Measurements from ENCODE around the gene BMP5. TPM values are rescaled to one million over a fixed set of nuclear protein-coding genes. Genes with fewer than 3 reads are reported as not detected.

Gene BMP5
- total and polyA plus RNA-seq, 2 of the 8 experiments (the other 6 are each of a cell fraction or from before 2014, with no cell fraction given) = 0.02 TPM; not detected in 1

DNA sequence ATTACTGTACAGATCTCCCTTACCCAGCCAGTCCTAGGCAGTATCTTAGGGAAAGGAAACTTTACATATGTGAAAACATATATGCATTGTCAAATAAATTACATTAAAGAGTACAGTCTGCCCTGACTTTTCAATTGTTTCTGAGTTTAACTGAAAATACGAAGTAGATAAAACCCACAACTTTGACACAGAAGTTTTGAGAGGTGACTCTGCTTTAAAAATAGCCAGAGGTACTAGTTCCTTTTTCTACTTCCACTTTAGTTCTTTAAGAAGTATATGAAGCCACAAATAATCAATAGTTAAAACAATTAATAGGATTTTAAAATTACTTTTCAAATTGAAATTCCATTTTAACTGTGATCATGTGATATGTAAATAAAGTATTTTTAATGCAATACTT, 62.9 kb downstream of the BMP5 start:
- Histone ChIP-seq H4K20me1 (replicated peaks in 1 of 2; ENCODE audit: control insufficient read depth in 1 of 2, insufficient read depth in 2 of 2, low read length in 2 of 2) (no peaks in the 10 kb centered on the region), H2BK5ac (ENCODE audit: low read depth, low read length) (no peak overlapping the region), H2AK5ac (ENCODE audit: low read depth, low read length) (no peak overlapping the region), H3K23me2 (ENCODE audit: low read depth, low read length) (no peaks in the 10 kb centered on the region), H3K56ac (replicated peaks; ENCODE audit: insufficient read length, low read depth, low read length) (no peak overlapping the region), H3K4me1 (replicated peaks in 1 of 4; ENCODE audit: control insufficient read depth in 3 of 4, insufficient read depth in 4 of 4, low read length in 3 of 4) (no peaks in the 10 kb centered on the region), H3K23ac (ENCODE audit: insufficient read length) (no peak overlapping the region), H3K4me3 (ENCODE audit: extremely low read depth in 1 of 4, insufficient read depth in 2 of 4, low read depth in 3 of 4, low read length in 4 of 4) (no peak overlapping the region), H3K9ac (replicated peaks in 1 of 4; ENCODE audit: extremely low read depth in 1 of 4, low read depth in 3 of 4, low read length in 3 of 4) (no peak overlapping the region), H3K79me1 (ENCODE audit: low read depth, low read length) (no peaks in the 10 kb centered on the region), H2BK120ac (replicated peaks; ENCODE audit: low read depth, low read length) (no peak overlapping the region), H3K4ac (replicated peaks; ENCODE audit: insufficient read length, low read depth, low read length) (no peak overlapping the region), H2AFZ (ENCODE audit: low read length) (no peak overlapping the region), H2BK15ac (ENCODE audit: low read length) (no peak overlapping the region), H4K91ac (replicated peaks; ENCODE audit: insufficient read length, low read length) (no peak overlapping the region), H3K27me3 (replicated peaks in 1 of 4; ENCODE audit: control insufficient read depth in 3 of 4, extremely low read depth in 1 of 4, insufficient read depth in 3 of 4, low read length in 3 of 4) (no peaks in the 10 kb centered on the region), H3K14ac (ENCODE audit: insufficient read length) (no peak overlapping the region), H3K9me3 (ENCODE audit: insufficient read depth in 2 of 2, low read depth in 1 of 2, low read length in 1 of 2) (no peaks in the 10 kb centered on the region), H2BK20ac (ENCODE audit: low read length) (no peak overlapping the region), H4K8ac (ENCODE audit: extremely low read depth, insufficient read depth, low read length) (no peak overlapping the region), H3K18ac (ENCODE audit: extremely low read depth, low read length) (no peak overlapping the region), H2BK12ac (ENCODE audit: low read depth, low read length) (no peak overlapping the region), H3K79me2 (ENCODE audit: control insufficient read depth in 1 of 2, insufficient read depth in 2 of 2, low read length in 2 of 2) (no peaks in the 10 kb centered on the region), H3K4me2 (ENCODE audit: insufficient read depth in 1 of 2, low read depth in 2 of 2, low read length in 2 of 2) (no peak overlapping the region), H3K27ac (ENCODE audit: low read depth, low read length) (no peak overlapping the region), H4K5ac (ENCODE audit: insufficient read length, low read depth, low read length) (no peak overlapping the region), H3K36me3 (ENCODE audit: control insufficient read depth in 2 of 4, insufficient read depth in 4 of 4, low read length in 3 of 4) (no peaks in the 10 kb centered on the region)
- DNase-seq (ENCODE audit: low read depth in 1 of 2, low spot score in 2 of 2) (no peak), FAIRE-seq (no peak)
- ChIA-PET CTCF (ENCODE audit: partially characterized antibody) (interaction anchor here (0.5 kb wide), 1 partner anchor 1456 kb away, joined by 3 read pairs; no protein-coding TSS in a partner anchor), POLR2A (ENCODE audit: partially characterized antibody) (no interaction called here)
- 96% methylated on average over 1 of the region's 1 CpG; no CpG with 5 or more reads in 1 of the 2 experiments for WGBS, 2 experiments (ENCODE audit: extremely low coverage in 1 of 2, insufficient coverage in 1 of 2, insufficient read length in 1 of 2, insufficient replicate concordance in 2 of 2, low coverage in 1 of 2, low lambda C conversion rate in 2 of 2, missing lambda C conversion rate in 1 of 2)
- TF ChIP-seq GABPA (IDR thresholded peaks at IDR 0.05; ENCODE audit: borderline replicate concordance, insufficient read depth, low read length) = no peak
- no peak for TF ChIP-seq HDAC2 (IDR thresholded peaks at IDR 0.05; ENCODE audit: borderline replicate concordance in 1 of 2, low read depth in 2 of 2, low read length in 2 of 2)
- no peak for TF ChIP-seq EGR1 (IDR thresholded peaks at IDR 0.05; ENCODE audit: borderline replicate concordance, low read depth, low read length)
- TF ChIP-seq TAF7 (optimal IDR thresholded peaks at IDR 0.05; ENCODE audit: borderline replicate concordance, low read depth, low read length) = no peak
- TF ChIP-seq CHD2 (IDR thresholded peaks at IDR 0.05; ENCODE audit: low read length) = no peak
- TF ChIP-seq KDM4A (IDR thresholded peaks at IDR 0.05; ENCODE audit: low read depth, low read length, severe bottlenecking) = no peak
- TF ChIP-seq NRF1 (IDR thresholded peaks at IDR 0.05; ENCODE audit: low read depth, low read length) = no peak
- TF ChIP-seq BRCA1 (IDR thresholded peaks at IDR 0.05; ENCODE audit: low read depth, low read length) = no peak
- TF ChIP-seq NANOG (IDR thresholded peaks at IDR 0.05; ENCODE audit: insufficient read depth, low read depth, low read length, poor library complexity, severe bottlenecking) = no peak
- TF ChIP-seq BCL11A (IDR thresholded peaks at IDR 0.05; ENCODE audit: low read depth in 2 of 2, low read length in 2 of 2) = no peak
